ENCODE measurements around the gene ZNF664. TPM values are rescaled to one million over a fixed set of nuclear protein-coding genes. Genes with fewer than 3 reads are reported as not detected.

Gene ZNF664
- total and polyA plus RNA-seq, 2 of the 4 experiments (the other 2 are of a cell fraction): 29.9 to 32.6 TPM

- ChIA-PET CTCF (no interaction called here), POLR2A (ENCODE audit: unreplicated experiment) (no interaction called here)
- Histone ChIP-seq H3K4me2 (ENCODE audit: low read depth, low read length) (no peak overlapping the region), H3K14ac (replicated peaks; ENCODE audit: low read depth, low read length) (no peak overlapping the region), H3K9me3 (ENCODE audit: control insufficient read depth, insufficient read depth, low read length) (no peaks in the 10 kb centered on the region), H3K27me3 (ENCODE audit: control insufficient read depth, insufficient read depth, low read length) (no peaks in the 10 kb centered on the region), H3K18ac (ENCODE audit: low read depth, low read length) (no peak overlapping the region), H3K9me1 (ENCODE audit: insufficient read depth, low read length) (peaks cover 17% of the 10 kb centered on the region), H3K4me1 (ENCODE audit: control insufficient read depth, insufficient read depth, low read length) (peaks cover 4% of the 10 kb centered on the region; the same call in 1 of the 2 replicates), H2BK5ac (ENCODE audit: low read depth, low read length, poor library complexity, severe bottlenecking) (no peak overlapping the region), H2BK120ac (ENCODE audit: low read depth, low read length) (no peak overlapping the region), H3K4me3 (ENCODE audit: insufficient read depth, low read depth, low read length) (no peak overlapping the region), H4K20me1 (ENCODE audit: insufficient read depth, low read length) (peaks cover 11% of the 10 kb centered on the region; the same call in 1 of the 2 replicates), H2AFZ (replicated peaks; ENCODE audit: low read length, poor library complexity) (no peak overlapping the region), H3K4ac (ENCODE audit: low read depth, low read length) (no peak overlapping the region), H3K23ac (ENCODE audit: low read depth, low read length) (no peak overlapping the region), H4K8ac (ENCODE audit: low read depth in 2 of 2, low read length in 2 of 2) (no peak overlapping the region), H3K56ac (ENCODE audit: extremely low read depth, insufficient read depth, low read length) (no peak overlapping the region), H3K27ac (ENCODE audit: insufficient read depth, low read length) (no peak overlapping the region), H4K5ac (ENCODE audit: low read depth, low read length) (no peak overlapping the region), H4K91ac (ENCODE audit: insufficient read depth, low read depth, low read length) (no peak overlapping the region), H2BK20ac (ENCODE audit: low read depth, low read length) (no peak overlapping the region), H2BK15ac (ENCODE audit: low read depth, low read length) (no peak overlapping the region), H2AK9ac (replicated peaks; ENCODE audit: low read depth, low read length, poor library complexity) (no peak overlapping the region), H3K79me1 (ENCODE audit: low read depth in 1 of 2, low read length in 2 of 2) (peaks cover 34 to 73% of the 10 kb centered on the region in 2 experiments), H3K36me3 (ENCODE audit: control insufficient read depth, insufficient read depth, low read length) (peaks cover 2% of the 10 kb centered on the region; the same call in 1 of the 2 replicates), H3K9ac (ENCODE audit: low read depth, low read length) (no peak overlapping the region), H2AK5ac (ENCODE audit: low read depth, low read length) (no peak overlapping the region)
- BruUV-seq (replicated peaks): no TSS peak
- WGBS, 2 experiments (ENCODE audit: extremely low coverage in 2 of 2, insufficient read length in 1 of 2): 85% methylated on average over 5 of the region's 12 CpGs; no CpG with 5 or more reads in 1 of the 2 experiments
- ATAC-seq (ENCODE audit: low read depth) (no peak), DNase-seq (no peak)
- TF ChIP-seq MXI1 (IDR thresholded peaks at IDR 0.05; ENCODE audit: borderline replicate concordance, low read depth, low read length): no peak
- TF ChIP-seq CTCF (conservative IDR thresholded peaks at IDR 0.05; ENCODE audit: low read depth, low read length): no peak
- TF ChIP-seq USF2 (IDR thresholded peaks at IDR 0.05; ENCODE audit: low read depth, low read length): no peak
- no peak for TF ChIP-seq FOS (IDR thresholded peaks at IDR 0.05; ENCODE audit: low read depth, low read length)
- TF ChIP-seq CEBPB (IDR thresholded peaks at IDR 0.05; ENCODE audit: low read depth, low read length): no peak
- TF ChIP-seq MAZ (IDR thresholded peaks at IDR 0.05; ENCODE audit: borderline replicate concordance, low read depth, low read length): no peak
- TF ChIP-seq RCOR1 (IDR thresholded peaks at IDR 0.05; ENCODE audit: insufficient replicate concordance, low read length): no peak
- TF ChIP-seq BHLHE40 (IDR thresholded peaks at IDR 0.05; ENCODE audit: low read depth, low read length): no peak
- TF ChIP-seq MAFK (IDR thresholded peaks at IDR 0.05; ENCODE audit: low read depth, low read length): no peak
- no peak for TF ChIP-seq ELK1 (IDR thresholded peaks at IDR 0.05; ENCODE audit: borderline replicate concordance, low read depth, low read length)
- TF ChIP-seq CHD1 (IDR thresholded peaks at IDR 0.05; ENCODE audit: low read depth, low read length): no peak
- in situ Hi-C loops (cut with MboI; ENCODE audit: low sequenced_read_pairs) (no loop called here), dilution Hi-C loops (cut with HindIII; ENCODE audit: low sequenced_read_pairs, unreplicated experiment) (no loop called here), intact Hi-C loops (cut with micrococcal nuclease) (loop anchor here (1.0 kb wide), 1 partner anchor 9 kb away; no protein-coding TSS in a partner anchor)
Observed at GRCh38 chr12:123961585-123962345, 11.2 kb upstream of the ZNF664 start.

Data from IMR-90 (cell line).